Panc1 (cell line): ENCODE results near the gene CTF1. TPM values are rescaled to one million over a fixed set of nuclear protein-coding genes. Genes with fewer than 3 reads are reported as not detected.

Experiments used
- ATAC-seq: fragments of 200-7000 bp; cut with Tn5 transposase; 2 replicates; pipeline ENCODE4 v1.9.1; 2020; ENCODE audit warnings: mild to moderate bottlenecking, moderate library complexity
- BruUV-seq: library from RNA; stranded (reverse); fragments of 400-500 nt; replicated peaks from 2 replicates; lab custom pipeline; 2021; lab: Mats Ljungman, UMichigan
- CTCF ChIA-PET: fragments of 300-600 bp; sonication (Branson Sonifier 250); formaldehyde crosslinking; loops from one replicate; lab custom pipeline; 2022; ENCODE audit warnings: antibody characterized with exemption; lab: Charles Lee
- POLR2A ChIA-PET: fragments of 300-600 bp; sonication (Branson Sonifier 250); formaldehyde crosslinking; loops from one replicate; lab custom pipeline; 2022; ENCODE audit warnings: antibody characterized with exemption; lab: Charles Lee
- DNase-seq: peaks from one replicate; pipeline ENCODE4 v3.0.0-alpha.2; 2010; ENCODE audit warnings: low read depth, low spot score
- H3K27ac ChIP-seq: 2 replicates; pipeline ENCODE4 v1.5.1; 2011; ENCODE audit warnings: mild to moderate bottlenecking, low read length, inconsistent platforms
- H3K27me3 ChIP-seq: fragments of 200-500 bp; sonication (Bioruptor generic); 2 replicates; pipeline ENCODE4 v1.6.0; 2014; ENCODE audit warnings: low read length, inconsistent platforms; ENCODE audit not compliant: control insufficient read depth, insufficient read depth
- H3K36me3 ChIP-seq: fragments of 200-500 bp; sonication (Bioruptor generic); 2 replicates; pipeline ENCODE4 v1.5.1; 2014; ENCODE audit warnings: inconsistent platforms, mild to moderate bottlenecking, low read length, moderate library complexity; ENCODE audit not compliant: control insufficient read depth, insufficient read depth
- H3K4me1 ChIP-seq: 2 replicates; pipeline ENCODE4 v1.5.1; 2011; ENCODE audit warnings: inconsistent platforms, mild to moderate bottlenecking, low read length, moderate library complexity; ENCODE audit not compliant: control insufficient read depth, insufficient read depth
- H3K4me3 ChIP-seq, 2 experiments: 2 replicates each; pipeline ENCODE4 v1.5.1; 2011 to 2012; ENCODE audit warnings: low read depth in 2 of 2, low read length in 2 of 2, mild to moderate bottlenecking in 2 of 2, inconsistent platforms in 1 of 2, moderate library complexity in 1 of 2
- H3K9me3 ChIP-seq: fragments of 200-500 bp; sonication (Bioruptor generic); 2 replicates; pipeline ENCODE4 v1.5.1; 2014; ENCODE audit warnings: low read depth, mild to moderate bottlenecking, inconsistent platforms, low read length, moderate library complexity; ENCODE audit not compliant: control insufficient read depth, insufficient read depth
- CTCF ChIP-seq: fragments of 450-650 bp; IDR thresholded peaks from 2 replicates; pipeline ENCODE4 v1.5.1; 2017; ENCODE audit warnings: mild to moderate bottlenecking
- POLR2AphosphoS5 ChIP-seq: IDR thresholded peaks from 2 replicates; pipeline ENCODE4 v1.6.1; 2012; ENCODE audit warnings: mild to moderate bottlenecking, low read depth, low read length, moderate library complexity
- REST ChIP-seq, 2 experiments: IDR thresholded peaks; 2 replicates each; pipeline ENCODE4 v1.6.1; 2011 to 2012; ENCODE audit warnings: low read depth in 2 of 2, control low read depth in 1 of 2, low read length in 1 of 2, mild to moderate bottlenecking in 1 of 2, moderate library complexity in 1 of 2; ENCODE audit not compliant: insufficient read depth in 1 of 2
- SIN3A ChIP-seq: IDR thresholded peaks from 2 replicates; pipeline ENCODE4 v1.6.1; 2012; ENCODE audit warnings: low read depth, mild to moderate bottlenecking, low read length, moderate library complexity, borderline replicate concordance; ENCODE audit not compliant: insufficient read depth
- TCF7L2 ChIP-seq: IDR thresholded peaks from 2 replicates; pipeline ENCODE4 v1.6.1; 2011; ENCODE audit warnings: mild to moderate bottlenecking, low read depth, low read length, inconsistent platforms
- in situ Hi-C: cut with HindIII; loops from 2 replicates; pipeline ENCODE4 v1.10.0; 2016; ENCODE audit warnings: low sequenced_read_pairs, low pct_unique_long_range_greater_than_20kb
- intact Hi-C: fragments of 100-400 bp; cut with micrococcal nuclease; formaldehyde crosslinking; loops from one replicate; pipeline ENCODE4 v1.10.0; 2022; ENCODE audit not compliant: unreplicated experiment
- total RNA-seq: library from RNA; stranded (reverse); gene quantifications from one replicate; pipeline ENCODE4 v1.2.1, GENCODE V29; 2021; ENCODE audit not compliant: unreplicated experiment

CTF1 gene
- total RNA-seq, 1 experiment from 2014 or later, result 2.9 TPM

- peak overlapping the region; percentile 36; the same call in 1 of the 2 replicates for H3K27ac ChIP-seq
- no peak for ATAC-seq
- DNase-seq, result no peak
These were observed 5.0 kb downstream of the CTF1 start for GRCh38 chr16:30901201-30902028.

More at GRCh38 chr16:30901201-30902028, 5.0 kb downstream of the CTF1 start:
- no TSS peak for BruUV-seq
- ChIA-PET POLR2A (interaction anchor here (0.5 to 1.1 kb wide), 5 partner anchors 11 to 506 kb away, joined by 3 to 5 read pairs (median 3); partner anchors contain the start of gene ZNF48), CTCF (interaction anchor here (0.7 to 2.2 kb wide), 5 partner anchors 14 to 369 kb away, joined by 3 to 19 read pairs (median 7); no protein-coding TSS in a partner anchor)
- in situ Hi-C loops, result no loop called here
- Histone ChIP-seq H3K4me1 (peaks cover 3% of the 10 kb centered on the region; the same call in 1 of the 2 replicates), H3K9me3 (no peaks in the 10 kb centered on the region), H3K27me3 (no peaks in the 10 kb centered on the region), H3K36me3 (no peaks in the 10 kb centered on the region), H3K4me3 (peak overlapping the region; percentile 37 to 46)
- TF ChIP-seq REST (IDR thresholded peaks at IDR 0.05; ENCODE audit: insufficient read depth in 1 of 2, low read depth in 2 of 2, low read length in 1 of 2) (no peak), POLR2AphosphoS5 (no peak), CTCF (no peak), SIN3A (no peak), TCF7L2 (no peak)
- intact Hi-C loops, result loop anchor here (10.0 kb wide), 1 partner anchor 57 kb away; no protein-coding TSS in a partner anchor
